GM21576 (cell line): ENCODE results near the gene SLC25A22.

ENCODE experiments used
- ATAC-seq: cut with Tn5 transposase; IDR thresholded peaks from one replicate; pipeline ENCODE4 v1.9.1; 2021; ENCODE audit warnings: mild to moderate bottlenecking, moderate library complexity; ENCODE audit not compliant: unreplicated experiment

SLC25A22 gene

DNA sequence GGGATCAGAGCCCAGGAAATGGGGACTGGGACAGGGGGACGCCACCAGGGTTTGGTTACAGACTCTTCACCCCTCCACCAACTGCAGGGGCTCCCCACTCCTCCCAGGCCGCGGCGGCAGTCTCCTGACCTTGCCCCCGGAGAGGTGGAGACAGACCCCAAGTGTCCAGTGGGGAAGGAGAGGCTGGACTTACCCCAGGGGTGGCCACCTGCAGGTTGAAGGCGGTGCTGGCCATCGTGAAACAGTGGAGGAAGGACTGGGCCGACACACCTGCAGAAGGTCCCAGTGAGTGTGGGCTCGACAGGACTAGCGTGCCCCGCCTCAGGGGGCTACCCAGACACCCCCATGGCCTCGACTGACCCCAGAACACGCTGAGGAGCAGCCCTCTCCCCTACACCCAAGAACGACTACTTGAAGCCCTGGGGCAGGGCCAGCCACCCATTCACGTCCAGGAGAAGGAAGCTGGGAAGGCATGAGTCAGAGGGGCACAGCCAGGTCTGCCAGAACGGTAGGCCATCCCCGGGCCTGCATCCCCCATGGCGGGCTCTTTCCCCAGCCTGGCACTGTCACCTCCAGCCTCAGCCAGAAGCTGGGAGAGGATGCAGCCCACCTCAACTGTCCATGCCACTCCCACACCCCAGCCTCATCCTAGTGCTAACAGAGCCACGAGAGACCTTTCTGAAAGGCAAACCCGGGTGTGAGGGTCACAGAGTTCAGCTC is 23.0 kb downstream of the SLC25A22 start:
- no peak for ATAC-seq

DNA sequence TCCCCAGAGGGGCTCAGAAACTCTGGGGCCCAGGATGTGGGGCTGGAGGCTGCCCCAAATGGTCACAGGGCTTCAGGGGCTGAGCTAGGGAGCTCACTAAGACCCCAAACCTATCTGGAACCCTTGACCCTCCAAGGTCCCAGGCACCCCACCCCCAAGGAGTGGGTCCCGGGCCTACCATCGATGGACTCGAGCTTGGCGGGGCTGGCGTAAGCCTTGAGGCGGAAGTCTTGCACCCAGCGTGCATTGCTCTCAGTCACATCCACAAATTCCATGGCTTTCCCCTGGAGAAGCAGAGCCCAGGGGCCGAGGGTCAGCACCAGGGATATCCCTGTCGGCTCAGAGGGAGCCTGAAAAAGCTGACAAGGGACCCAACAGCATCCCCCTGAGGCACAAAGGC is 24.3 kb downstream of the SLC25A22 start:
- no peak for ATAC-seq

- no peak for ATAC-seq
Observed at GRCh38 chr11:773425-773824, 24.7 kb downstream of the SLC25A22 start.

DNA sequence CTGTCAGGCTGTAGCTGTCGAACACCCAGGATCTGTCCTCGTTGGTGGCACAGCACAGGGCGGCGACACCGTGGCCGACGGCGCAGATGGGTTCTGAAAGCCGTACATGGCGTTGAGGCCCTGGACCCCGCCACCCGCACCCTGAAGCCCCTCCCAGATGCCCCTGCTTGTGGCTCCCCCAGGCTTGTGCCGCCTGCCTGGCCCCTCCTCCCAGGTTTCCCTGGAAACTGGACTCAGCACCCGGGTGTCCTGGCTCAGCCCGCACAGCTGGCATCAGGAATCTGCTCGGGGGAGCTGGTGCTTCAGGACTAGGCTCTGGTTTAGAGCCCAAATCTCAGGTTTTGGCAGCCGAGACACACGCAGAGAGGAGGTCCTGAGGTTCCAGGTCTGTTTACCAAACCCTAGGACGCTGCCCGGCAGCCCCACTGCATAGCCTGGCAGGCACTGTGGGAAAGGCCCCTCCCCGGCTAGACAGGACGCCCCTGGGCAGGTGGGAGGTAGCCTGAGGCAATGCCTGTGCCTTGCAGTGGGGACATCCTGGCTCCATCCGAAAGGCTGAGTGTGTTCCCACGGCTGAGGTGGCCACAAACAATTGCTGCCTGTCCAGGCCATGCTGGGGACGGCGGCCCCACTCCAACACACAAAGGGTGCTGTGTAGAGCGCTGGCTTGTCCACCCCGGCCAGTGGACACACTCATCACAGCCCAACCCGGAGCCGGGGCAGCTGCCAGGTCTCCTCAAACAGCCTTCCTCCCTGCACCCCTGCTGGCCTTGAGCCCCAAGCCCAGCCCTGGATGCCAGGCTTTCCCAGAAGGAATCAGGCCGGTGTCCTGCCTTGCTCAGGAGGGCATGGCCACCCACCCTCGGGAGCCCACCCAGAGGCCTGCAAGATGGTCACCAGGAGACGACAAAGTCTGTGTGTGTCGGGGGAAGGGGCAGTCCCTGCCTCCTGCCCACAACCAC is 25.4 kb downstream of the SLC25A22 start:
- no peak for ATAC-seq

DNA sequence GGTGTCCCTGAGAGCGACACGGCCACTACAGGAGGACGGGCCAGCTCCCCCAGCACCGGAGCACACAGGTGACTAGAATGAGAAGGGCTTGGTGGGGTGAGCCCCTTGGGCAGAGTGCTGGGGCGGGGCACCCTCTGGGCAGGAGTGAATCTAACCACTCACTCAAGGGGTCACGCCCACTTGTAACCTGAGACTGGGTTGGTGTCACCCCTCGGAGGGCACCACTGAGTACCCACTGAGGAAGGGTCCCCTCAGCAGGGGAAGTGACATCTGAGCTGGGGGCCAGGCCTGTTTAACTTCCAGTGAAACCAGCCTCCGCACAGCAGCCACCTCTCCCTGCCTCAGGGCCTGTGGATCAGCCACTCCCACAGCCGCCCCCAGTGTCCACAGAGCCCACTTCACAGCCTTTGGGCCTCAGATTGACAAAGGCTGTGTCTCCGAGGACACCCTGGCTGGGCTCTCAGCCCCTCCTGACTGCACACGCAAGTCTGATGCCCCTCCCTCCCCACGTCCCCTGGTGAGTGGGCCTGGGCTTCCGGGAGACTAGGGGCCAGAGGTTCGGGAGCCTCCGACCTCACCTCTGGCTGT is 26.4 kb downstream of the SLC25A22 start:
- ATAC-seq: no peak

DNA sequence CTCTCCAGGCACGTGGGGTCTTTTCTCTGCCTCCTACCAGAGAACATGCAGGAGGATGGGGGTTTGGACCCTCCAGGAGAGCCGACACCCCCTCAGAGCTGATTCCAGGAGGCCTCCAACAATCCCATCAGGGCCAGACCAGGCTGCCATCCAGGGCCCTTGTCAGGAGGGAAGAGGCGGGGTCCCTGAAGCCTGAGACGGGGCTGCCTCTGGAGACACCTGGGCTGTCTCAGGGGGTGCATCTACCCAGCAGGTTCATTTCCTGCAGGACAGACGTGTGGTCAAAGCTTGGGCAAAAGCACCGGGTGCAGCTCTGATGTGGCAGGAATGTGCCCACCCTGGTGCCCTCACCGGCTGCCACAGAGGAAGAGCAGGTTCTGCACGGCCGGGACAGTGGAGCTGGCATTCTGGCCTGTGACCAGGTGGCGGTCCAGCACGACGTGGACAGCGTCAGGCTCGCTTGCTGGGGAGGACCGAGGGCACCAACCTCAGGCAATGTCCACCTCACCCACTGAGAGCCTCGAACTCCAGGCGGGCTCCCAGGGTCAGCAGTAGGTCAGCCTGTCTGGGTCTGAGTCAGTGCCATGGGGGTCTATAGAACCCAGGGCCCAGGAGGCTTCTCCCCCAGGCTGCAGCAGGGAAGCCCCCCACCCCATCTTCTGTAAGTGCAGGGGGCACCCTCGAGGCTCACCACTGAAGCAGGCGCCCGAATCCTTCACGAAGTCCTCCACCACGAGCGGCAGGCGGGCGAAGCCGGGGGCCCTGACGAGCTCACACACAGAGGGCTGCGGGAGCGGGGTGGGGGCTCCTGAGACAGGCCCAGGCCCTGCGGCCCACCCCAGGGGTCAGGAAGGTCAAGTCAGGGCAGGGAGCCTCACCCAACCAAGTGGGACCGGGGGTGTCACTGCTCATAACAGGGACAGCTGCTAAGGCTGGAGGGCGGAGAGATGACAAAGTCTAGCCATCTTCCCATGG is 27.2 kb downstream of the SLC25A22 start:
- ATAC-seq: no peak

DNA sequence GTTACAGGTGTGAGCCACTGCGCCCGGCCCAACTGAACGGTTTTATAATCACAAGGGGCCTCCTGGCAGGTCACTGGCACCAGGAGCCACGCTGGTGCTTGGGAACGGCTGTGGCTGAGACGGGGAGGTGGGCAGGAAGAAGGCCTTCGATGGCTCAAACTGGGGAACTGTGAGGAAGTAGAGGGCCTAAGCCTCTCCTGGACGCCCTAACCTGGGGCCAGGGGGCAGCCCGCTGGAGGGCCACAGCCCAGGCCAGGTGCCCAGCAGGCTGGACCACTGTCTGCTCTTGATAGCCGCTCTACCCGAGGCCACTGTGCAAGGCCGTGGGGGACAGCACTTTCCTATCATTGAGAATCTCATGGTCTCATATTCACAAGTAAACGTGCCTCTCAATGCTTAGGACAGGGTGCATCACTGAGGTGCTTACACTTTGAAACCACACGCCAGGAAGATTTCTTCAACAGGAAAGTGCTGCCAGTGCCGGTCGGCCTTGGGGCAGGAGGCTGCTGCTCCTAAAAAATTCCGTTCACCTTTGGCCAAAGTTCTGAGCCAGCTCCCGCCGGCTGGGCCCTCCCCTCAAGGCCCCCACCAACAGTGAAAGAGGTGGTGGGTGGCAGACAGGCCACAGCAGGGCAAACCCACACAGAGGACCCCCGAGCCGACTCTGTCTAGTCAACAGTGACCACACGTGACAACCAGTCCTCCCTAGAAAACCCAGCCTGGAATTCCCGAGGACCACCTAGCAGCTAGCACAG is 28.0 kb downstream of the SLC25A22 start:
- no peak for ATAC-seq

GRCh38 chr11:767238-767637 is 30.8 kb downstream of the SLC25A22 start:
- ATAC-seq: no peak

- ATAC-seq: no peak
Observed at GRCh38 chr11:766936-767210, 31.2 kb downstream of the SLC25A22 start.

DNA sequence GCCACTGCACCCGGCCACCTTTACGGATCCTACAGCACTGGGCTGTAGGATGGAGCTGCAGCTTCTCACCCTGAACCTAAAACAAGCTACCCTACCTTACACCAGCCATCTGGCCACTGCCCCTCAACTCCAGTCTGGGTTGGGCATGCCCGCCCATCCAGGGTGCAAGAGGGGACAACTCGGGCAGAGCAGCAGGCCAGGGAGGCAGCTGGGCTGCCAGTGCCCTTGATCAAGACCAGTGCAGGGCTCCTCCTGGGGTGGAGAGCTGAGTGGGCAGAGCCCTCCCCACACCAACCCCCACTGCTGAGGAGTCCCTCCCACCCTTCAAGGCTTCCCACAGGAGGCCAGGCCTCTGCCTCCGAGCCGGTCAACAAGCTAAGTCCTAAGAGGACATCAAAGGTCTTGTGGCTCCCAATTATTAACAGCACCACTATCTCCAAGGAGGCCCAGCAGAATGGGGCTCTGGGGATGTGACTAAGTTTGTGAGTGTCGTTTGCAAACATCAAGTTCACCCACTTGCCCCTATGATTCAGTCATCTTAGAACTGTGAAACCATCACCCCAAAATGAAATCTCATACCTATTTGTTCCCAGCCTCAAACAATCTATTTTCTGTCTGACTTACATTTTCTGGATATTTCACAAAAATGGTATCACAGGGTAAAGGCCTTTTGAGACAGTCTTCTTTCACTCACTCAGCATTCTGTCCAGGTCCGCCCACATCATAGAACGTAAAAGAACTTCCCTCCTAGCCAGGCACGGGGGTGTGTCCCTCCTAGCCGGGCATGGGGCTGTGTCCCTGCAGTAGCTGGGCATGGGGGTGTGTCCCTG is 31.8 kb downstream of the SLC25A22 start:
- ATAC-seq: no peak

DNA sequence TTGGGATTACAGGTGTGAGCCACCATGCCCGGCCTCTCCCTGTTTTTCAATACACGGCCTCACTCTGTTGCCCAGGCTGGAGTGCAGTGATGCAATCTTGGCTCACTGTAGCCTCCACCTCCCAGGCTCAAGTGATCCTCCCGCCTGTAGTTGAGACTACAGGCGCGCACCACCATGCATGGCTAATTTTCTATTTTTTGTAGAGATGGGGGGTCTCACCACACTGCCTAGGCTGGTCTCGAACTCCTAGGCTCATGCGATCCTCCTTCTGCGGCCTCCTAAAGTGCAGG is 32.3 kb downstream of the SLC25A22 start:
- ATAC-seq: no peak

- ATAC-seq: no peak
Observed at GRCh38 chr11:765025-765801, 32.9 kb downstream of the SLC25A22 start.

DNA sequence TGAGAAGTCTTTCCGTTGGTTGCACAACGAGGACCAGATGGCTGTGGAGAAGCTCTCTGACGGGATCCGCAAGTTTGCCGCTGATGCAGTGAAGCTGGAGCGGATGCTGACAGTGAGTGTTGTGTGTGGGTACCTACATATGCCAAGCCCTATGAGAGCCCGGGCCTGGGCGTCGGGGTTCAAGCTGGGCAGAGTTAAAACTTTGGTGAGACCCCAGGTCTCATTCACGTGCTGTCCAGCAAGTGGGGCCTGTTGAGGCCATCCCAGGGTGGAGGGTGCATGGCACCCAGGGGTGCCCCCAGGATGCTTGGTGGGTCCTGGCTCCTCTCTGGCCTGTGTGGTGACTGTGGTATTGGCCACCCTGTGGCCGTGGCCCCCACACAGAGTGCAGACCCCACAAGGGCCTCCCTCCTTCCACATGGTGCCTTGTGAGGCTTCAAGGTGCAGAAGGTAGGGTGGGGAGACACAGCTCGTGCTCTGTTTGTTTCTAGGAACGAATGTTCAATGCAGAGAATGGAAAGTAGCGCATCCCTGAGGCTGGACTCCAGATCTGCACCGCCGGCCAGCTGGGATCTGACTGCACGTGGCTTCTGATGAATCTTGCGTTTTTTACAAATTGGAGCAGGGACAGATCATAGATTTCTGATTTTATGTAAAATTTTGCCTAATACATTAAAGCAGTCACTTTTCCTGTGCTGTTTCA is 33.6 kb downstream of the SLC25A22 start:
- no peak for ATAC-seq

DNA sequence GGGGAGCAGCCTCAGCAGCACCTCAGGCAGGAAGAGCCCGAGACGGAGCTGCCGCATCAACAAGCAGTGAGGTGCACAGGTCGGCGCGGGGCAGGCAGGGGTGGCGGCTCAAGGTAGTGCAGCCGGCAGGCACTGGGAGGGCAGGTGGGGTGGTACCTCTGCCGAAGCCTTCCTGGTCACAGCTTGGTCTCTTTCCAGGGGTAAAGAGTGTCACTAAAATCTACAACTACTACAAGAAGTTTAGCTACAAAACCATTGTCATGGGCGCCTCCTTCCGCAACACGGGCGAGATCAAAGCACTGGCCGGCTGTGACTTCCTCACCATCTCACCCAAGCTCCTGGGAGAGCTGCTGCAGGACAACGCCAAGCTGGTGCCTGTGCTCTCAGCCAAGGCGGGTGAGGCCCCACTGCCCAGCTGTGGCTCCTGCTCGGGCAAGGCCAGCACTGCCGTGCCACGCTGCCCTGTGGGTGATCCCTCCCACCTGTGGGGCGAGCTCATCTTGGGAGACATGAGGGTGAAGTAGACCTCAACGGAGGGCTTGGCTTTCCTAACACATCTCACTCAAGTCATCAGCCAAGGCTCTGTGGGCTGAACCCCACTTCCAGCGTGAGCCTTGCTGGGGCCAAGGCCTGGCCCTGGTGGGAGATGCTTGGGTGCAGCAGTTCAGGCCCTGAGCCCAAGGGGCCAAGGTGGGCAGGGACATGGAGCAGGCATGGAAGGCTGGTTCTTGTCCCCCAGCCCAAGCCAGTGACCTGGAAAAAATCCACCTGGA is 34.3 kb downstream of the SLC25A22 start:
- no peak for ATAC-seq

- no peak for ATAC-seq
Observed at GRCh38 chr11:763073-763463, 35.0 kb downstream of the SLC25A22 start.

DNA sequence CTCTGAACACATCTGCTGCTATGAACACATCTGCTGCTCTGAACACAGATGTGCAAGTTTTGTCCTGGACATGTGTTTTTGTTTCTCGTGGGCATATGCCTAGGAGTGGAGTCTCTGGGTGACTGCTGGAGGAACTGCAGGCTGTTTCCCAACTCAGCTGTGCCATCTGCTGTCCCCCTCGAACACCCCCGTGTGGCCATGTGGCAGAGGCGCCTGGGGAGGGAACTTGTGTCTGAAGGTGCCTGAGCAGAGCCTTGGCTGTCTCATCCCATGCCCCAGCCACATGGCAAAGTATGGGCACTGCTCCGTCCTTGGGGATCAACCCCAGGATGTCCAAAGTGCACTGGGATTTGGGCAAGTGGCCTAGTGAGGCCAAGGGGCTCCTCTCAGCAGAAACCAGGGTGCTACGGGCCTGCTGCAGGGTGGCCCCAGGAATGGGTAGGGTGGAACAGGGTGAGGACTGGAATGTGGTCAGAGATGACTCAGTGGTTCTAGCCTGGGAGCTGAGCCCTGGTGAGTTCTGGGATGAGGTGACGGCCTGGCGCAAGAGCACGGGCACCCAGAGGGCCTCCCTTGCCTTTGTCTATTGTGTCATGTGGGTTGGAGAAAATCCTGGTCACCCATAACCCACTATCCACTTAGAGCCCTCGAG is 35.5 kb downstream of the SLC25A22 start:
- no peak for ATAC-seq
